ENCODE results near the gene SYCP2L.
"Not testable (repeated sequence)": the region's sequence is repeated elsewhere in the genome, so short reads cannot be mapped to it uniquely, and the experiment has no call there.

Gene SYCP2L

GRCh38 chr6:10970731-10971130 lies 83.9 kb downstream of the SYCP2L start:
- DNase-seq (ENCODE audit: low read depth) = no peak
- H3K4me3 ChIP-seq (ENCODE audit: low read length) = no peak overlapping the region
- TF ChIP-seq CTCF (conservative IDR thresholded peaks at IDR 0.05; ENCODE audit: low read length) = no peak

GRCh38 chr6:10972196-10972595 lies 85.3 kb downstream of the SYCP2L start:
- DNase-seq (ENCODE audit: low read depth) = no peak
- no peak overlapping the region for H3K4me3 ChIP-seq (ENCODE audit: low read length)
- TF ChIP-seq CTCF (conservative IDR thresholded peaks at IDR 0.05; ENCODE audit: low read length) = no peak

- H3K4me3 ChIP-seq (ENCODE audit: low read length) = no peak overlapping the region
- DNase-seq (ENCODE audit: low read depth) = no peak
- TF ChIP-seq CTCF (conservative IDR thresholded peaks at IDR 0.05; ENCODE audit: low read length) = no peak
Observed at GRCh38 chr6:10976571-10976970, 89.7 kb downstream of the SYCP2L start.

GRCh38 chr6:10977231-10977968 lies 90.5 kb downstream of the SYCP2L start:
- no peak for TF ChIP-seq CTCF (conservative IDR thresholded peaks at IDR 0.05; ENCODE audit: low read length)
- DNase-seq (ENCODE audit: low read depth) = no peak
- no peak overlapping the region for H3K4me3 ChIP-seq (ENCODE audit: low read length)

- H3K4me3 ChIP-seq (ENCODE audit: low read length) = no peak overlapping the region
- TF ChIP-seq CTCF (conservative IDR thresholded peaks at IDR 0.05; ENCODE audit: low read length) = no peak
- DNase-seq (ENCODE audit: low read depth) = no peak
Observed at GRCh38 chr6:10979603-10980002, 92.8 kb downstream of the SYCP2L start.

GRCh38 chr6:10981409-10981808 lies 94.6 kb downstream of the SYCP2L start:
- DNase-seq (ENCODE audit: low read depth) = no peak
- no peak for TF ChIP-seq CTCF (conservative IDR thresholded peaks at IDR 0.05; ENCODE audit: low read length)
- H3K4me3 ChIP-seq (ENCODE audit: low read length) = no peak overlapping the region

GRCh38 chr6:10984959-10985358 lies 98.1 kb downstream of the SYCP2L start:
- DNase-seq (ENCODE audit: low read depth); H3K4me3 ChIP-seq (ENCODE audit: low read length): not testable (repeated sequence)

Data from AG10803 (cell line).